Fibroblast of skin of left quadriceps (primary cell): Measurements from ENCODE around the gene RASSF10.

ENCODE experiments used
- DNase-seq, 2 experiments: peaks; one replicate each; pipeline ENCODE4 v3.0.0-alpha.2; 2013; ENCODE audit warnings: low read depth in 2 of 2

Gene RASSF10

DNA sequence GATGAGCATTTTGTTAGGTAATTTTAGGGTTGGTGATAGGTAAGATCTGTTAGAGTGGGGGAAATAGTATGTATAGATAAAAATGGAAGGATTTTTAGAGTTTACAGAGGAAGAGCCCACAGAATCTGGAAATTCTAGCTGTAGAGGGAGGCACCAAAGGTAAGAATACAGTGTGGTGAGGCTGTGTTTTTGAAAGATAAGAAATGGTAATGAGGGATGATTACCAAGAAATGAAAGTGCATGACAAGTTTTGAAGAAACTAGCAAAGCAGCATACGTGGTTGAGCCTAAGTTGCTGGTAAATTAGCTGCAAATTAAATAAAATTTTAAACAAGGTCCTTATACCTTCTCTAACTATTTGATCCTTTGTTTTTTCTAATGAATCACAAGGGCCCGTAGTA lies 14.6 kb upstream of the RASSF10 start:
- DNase-seq = no peak

DNA sequence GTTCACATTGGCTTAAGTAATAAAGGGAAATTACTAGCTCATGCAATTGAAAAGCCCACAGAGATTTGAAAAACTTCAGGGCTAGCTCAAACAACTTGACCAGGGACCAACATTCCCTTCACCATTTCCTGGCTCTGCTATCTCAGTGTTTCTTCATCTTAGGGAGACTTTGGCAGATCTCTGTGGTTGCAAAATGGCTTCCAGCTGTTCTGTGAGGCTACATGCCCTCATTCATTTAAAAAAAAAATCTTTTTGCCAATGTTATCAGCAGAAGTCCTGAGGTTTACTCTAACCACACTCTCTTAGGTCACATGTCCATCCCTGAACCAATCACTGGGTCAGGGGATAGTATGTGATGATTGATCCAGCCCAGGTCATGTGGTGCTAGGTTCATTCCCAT lies 13.9 kb upstream of the RASSF10 start:
- DNase-seq = peak; percentile 4 to 15

DNA sequence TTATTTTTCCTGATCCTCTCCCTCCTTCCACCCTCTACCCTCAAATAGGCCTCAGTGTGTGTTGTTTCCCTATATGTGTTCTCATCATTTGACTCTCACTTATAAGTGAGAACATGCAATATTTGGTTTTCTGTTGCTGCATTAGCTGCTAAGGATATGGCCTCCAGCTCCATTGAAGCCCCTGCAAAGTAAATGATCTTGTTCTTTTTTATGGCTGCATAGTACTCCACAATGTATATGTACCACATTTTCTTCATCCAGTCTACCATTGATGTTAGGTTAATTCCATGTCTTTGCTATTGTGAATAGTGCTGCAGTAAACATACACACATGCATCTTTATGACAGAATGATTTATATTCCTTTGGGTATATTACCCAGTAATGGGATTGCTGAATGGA lies 13.3 kb upstream of the RASSF10 start:
- DNase-seq = no peak

DNA sequence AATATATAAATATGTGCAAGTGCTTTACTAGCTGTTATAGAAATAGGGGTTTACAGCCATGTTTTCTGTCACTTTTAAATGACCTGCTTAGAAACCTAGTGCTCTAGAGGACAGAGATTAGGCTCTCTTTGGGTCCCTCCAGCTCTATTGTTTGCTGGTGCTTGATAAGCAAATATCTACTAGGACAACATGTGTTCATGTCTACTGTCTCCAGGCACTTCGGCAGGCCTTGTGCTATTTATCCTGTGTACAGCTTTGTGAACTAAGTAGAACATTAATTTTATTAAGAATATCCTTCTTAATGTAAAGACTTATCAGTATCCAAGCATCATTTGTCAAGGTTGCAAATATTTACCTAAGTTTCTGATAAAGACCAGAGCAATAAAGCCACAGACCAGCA lies 11.9 kb upstream of the RASSF10 start:
- DNase-seq = no peak

DNA sequence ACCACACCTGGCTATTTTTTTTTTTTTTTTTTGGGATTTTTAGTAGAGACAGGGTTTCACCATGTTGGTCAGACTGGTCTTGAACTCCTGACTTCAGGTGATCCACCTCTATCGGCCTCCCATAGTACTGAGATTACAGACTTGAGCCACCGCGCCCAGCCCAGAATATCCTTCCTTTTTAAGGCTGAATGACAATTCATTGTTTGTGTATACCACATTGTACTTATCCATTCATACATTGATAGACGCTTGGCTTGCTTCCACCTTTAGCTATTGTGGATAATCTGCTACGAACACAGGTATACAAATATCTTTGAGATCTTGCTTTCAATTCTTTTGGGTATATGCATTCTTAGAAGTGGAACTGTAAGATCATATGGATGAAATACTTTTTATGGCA lies 10.8 kb upstream of the RASSF10 start:
- no peak for DNase-seq

DNA sequence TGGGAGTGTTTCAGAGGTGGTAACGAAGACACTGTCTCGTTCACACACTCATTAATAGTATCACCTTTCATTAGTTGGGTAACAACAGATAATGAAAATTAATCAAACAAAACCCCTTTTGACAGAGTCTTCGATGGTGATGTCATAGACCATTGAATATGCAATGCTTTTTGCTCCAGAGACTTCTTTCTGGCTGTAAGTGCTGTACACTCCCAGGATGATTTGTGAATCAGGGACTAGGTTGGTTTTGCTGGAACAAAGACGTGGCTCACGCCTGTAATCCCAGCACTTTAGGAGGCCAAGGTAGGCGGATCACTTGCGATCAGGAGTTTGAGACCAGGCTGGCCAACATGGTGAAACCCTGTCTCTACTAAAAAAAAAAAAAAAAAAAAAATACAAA lies 9.5 kb upstream of the RASSF10 start:
- no peak for DNase-seq

DNA sequence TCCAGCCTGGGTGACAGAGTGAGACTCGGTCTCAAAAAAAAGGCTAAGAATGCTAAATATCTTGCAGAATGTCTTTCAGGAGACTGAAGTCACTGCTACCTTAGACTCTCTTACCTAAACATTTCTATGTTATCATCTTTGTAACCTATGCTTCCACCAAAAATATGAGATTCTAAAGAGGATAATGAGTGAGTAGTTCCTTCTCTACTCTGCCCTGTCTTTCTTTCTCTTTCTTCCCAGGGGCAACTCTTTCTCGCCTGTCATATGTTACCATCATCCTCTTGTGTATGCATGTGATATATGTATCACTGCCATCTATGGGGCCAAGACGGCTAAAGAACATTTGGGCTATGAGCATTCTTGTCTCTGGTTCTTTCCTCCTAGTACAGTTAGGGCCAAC lies 9.0 kb upstream of the RASSF10 start:
- no peak for DNase-seq

DNA sequence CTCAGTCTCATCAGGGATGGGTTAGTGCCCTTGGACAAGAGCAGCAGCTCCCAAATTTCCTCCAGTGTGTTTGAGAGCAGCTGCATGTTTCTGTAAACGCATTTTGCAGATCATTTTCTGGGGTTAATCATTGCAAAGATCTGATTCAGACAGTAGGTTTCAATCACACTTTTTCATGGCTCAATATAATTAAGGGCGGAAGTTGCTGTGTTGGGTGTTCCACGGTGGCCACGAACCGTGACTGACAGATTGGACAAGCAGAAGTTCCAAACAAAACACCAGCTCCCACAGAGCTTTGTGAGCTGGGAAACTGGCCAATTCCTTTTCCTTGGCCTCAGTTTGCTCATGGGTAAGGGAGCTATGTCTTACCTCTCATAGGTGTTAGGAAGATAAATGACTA lies 8.4 kb upstream of the RASSF10 start:
- DNase-seq = no peak

DNA sequence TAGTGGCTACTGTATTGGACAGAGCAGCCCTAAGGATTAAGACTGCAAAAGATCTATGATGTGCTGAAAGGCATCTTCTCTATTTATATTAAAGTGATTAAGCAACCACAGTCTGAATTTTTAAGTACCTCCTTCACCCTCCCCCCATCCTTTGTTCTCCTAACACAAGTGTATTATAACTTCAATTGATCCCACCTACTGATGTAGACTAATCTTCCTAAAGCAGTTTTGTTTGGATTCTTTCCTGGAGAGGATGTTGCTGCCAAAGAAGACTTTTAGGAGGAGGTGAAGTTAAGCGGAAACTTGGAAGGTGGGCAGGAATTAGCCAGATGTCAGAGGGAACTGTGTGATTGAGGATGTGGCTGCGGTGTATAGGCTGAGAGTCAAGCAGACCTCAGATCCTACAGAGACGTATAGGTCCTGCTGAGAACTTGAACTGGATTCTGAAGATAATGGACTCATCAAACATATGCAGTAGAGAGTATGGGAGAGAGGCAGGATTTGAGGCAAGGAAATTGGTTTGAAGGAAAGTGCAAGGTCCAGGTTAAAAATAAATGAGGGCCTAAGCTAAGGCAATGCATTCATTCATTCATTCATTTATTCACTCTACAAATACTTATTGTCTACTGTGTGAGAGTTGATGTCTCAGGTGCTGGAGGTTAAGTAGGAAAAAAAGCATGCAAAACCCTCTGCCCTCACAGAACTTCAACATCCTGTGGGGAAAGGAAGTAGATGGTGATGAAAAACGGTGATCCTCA lies 5.2 kb upstream of the RASSF10 start:
- peak; percentile 1 to 12 for DNase-seq

DNA sequence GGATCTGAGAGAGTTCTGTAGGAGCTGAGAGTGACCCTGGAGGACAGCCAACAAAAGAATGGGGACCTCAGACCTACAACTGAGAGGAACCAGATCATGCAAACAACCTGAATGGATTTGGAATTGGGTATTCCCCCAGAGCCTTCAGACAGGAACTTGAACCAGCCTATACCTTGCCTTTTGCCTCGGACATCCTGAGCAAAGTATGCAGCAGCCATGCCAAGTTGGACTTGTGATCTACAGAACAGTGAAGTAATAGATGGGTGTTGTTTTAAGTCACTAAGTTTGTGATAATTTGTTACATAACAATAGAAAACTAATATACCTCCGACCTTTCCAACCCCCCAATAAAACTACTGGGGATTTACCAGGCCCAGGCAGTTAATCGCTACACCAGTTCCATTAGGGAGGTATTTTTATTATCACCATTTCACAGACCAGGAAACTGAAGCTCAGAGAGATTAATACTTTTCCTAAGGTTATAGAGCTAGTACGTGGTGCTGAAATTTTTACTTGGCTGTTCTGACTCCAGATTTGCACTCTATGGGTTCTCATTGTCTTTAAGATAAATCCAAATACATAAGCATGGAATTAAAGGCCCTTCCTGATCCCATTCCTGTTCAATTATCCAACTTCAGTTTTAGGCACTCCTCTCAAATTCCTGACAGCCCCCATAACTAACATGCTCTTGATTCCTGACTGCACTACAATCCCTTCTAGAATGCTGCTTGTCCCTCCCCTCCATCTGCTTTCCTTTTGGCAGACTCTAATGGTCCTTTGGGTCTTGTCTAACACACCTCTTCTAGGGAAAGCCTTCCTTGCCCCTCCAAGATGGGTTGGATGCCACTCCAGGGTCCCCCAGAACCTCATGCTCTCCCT lies 1.7 kb upstream of the RASSF10 start:
- no peak for DNase-seq

DNA sequence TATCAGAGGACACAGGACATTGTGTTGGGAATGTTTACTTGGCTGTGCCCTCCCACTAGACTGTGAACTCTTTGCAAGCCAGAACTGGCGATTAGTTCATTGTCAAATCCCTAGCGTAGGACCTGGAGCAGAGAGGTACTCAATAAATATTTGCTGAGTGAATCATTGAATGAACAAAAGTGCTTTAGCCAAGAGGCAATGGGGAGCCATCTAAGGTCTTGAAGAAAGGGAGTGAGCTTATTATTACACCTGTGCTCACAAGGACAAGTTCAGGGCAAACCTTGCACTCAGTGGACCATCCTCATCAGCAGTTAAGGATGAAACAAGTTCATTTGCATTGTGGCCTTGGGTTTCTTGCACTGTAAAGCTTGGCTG lies 1.1 kb upstream of the RASSF10 start:
- DNase-seq = no peak

DNA sequence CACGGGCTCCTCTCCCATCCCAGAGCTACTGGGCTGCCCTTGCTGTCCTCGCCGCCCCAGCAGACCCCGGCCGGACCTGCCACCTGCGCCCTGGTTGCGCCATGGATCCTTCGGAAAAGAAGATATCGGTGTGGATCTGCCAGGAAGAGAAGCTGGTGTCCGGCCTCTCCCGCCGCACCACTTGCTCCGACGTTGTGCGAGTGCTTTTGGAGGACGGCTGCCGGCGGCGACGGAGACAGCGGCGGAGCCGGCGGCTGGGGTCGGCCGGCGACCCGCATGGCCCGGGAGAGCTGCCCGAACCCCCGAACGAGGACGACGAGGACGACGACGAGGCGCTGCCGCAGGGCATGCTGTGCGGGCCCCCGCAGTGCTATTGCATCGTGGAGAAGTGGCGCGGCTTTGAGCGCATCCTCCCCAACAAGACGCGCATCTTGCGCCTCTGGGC lies 382 bp downstream of the RASSF10 start:
- no peak for DNase-seq

DNA sequence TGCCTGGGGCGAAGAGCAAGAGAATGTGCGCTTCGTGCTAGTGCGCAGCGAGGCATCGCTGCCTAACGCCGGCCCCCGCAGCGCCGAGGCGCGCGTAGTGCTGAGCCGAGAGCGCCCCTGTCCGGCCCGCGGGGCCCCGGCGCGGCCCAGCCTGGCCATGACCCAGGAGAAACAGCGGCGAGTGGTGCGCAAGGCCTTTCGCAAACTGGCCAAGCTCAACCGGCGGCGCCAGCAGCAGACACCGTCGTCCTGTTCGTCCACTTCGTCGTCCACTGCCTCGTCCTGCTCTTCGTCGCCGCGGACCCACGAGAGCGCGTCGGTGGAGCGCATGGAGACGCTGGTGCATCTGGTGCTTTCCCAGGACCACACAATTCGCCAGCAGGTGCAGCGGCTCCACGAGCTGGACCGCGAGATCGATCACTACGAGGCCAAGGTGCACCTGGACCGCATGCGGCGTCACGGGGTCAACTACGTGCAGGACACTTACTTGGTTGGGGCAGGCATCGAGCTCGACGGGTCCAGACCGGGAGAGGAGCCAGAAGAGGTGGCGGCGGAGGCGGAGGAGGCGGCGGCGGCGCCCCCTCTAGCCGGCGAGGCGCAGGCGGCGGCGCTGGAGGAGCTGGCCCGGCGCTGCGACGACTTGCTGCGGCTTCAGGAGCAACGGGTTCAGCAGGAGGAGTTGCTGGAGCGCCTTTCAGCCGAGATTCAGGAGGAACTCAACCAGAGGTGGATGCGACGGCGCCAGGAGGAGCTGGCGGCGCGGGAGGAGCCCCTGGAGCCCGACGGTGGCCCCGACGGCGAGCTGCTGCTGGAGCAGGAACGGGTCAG lies 1.0 kb downstream of the RASSF10 start:
- DNase-seq = no peak

DNA sequence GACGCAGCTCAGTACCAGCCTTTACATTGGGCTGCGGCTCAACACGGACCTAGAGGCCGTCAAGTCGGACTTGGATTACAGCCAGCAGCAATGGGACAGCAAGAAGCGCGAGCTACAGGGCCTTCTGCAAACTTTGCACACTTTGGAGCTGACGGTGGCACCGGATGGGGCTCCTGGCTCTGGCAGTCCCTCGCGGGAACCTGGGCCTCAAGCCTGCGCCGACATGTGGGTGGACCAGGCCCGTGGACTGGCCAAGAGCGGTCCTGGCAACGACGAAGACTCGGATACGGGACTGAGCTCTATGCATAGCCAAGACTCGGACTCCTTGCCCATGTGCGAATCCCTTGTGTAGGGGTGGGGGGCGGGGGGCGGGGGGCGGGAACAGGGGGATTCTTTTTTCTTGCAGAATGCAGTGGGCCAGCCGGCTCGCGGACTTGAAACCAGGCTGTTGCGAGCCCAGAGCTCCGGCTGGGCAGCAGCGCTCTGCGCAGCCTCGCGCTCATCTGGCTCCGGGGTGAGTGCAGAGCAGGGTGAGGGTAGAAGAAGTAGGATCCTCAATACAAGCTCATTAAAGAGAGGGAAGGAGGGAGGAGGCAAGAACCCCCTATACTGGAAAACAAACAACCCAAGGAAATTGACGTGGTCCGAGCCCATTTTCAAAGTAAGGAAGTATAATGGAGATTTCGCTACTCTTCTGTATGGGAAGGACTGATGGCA lies 1.8 kb downstream of the RASSF10 start:
- DNase-seq = no peak

DNA sequence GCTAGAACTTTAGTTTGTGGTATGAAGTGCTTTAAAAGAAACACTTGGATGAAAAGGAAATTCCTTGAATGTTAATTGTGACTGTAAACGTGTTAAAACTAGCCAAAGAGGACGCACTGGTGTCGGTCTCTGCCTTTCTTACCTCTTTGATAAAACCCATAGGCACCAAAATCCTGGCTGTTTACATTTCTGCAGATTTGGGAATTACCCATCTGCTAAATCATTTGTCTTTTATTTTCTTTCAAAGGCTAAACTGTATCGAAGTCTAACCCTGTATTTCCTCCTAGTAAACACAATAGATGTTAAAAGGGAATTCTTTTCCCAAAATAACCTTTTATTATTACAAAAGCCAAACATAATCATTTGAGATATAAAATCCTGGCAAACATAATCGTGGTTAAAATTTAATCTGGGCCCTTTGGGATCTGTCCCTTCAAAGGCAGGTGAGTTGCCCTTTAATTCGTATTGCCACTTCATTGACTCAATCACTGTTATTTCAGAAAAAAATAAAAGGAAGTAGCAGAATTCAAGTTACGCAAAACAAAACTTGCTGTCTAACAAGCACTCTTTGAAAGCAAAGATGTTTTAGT lies 2.4 kb downstream of the RASSF10 start:
- DNase-seq = no peak

DNA sequence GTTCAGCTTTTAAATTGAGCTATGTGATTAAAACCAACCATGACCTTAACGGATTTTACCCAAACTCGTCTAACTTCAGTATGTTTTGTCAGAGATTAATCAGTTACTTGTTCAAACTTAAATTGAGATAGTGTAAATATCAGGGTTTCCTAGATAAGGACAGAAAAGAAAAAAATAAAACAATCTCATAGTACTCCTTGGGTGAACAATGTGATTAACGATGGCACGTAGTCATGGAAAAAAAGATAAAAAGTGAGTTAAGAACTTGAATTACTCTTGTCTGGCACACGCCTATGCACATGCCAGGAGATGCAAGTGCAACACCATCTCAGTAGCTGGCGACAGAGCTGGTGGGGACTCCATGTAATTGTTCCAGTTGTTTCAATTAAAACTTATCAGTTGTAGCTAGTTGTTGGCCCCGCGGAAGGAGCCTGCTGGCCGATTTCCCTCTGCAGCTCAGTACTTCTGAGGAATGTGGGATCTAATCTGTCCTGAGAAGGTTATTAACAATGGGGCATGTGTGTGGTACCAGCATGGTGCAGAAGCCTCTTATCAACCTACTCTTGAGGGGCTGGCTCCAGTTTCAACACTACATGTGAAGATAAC lies 3.0 kb downstream of the RASSF10 start:
- no peak for DNase-seq

DNA sequence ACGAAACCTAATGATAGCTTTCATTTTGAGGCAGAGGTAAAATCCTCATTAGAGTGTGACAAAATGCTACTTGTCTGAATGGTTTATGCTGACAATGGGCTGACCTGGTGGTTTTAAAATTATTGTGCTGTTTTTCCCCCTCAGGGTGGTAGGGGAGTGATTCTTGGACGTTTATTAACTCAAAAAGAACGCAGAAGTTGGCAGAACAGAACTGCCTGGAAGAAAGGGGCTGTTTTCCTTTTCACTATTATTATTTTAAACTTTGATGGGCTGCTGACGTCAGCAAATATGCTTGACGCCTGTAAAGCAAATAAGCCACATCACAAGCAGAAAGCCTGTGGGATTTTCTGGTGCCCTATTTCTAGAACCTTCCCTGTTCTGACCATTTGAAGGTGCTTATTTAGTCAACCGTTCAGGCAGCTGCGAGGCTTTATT lies 4.0 kb downstream of the RASSF10 start:
- no peak for DNase-seq

DNA sequence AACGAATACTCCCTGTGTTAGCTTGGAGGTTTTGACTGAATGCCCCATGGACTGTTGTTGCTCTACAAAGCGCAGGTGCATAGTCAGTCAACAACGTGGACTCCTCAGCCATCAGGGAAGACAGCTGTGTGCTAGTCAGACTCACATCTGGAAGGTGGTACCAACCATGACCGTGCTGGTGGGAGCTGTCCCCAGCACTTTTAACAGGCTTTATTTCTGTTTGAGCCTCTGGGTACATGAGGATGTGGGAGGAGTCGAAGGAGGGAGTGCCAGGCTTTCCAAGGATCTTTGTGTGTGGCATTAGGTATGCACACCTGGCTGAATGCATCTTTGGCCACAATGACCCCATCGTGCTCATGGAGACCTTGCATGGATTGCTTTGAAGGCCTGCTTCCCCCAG lies 6.6 kb downstream of the RASSF10 start:
- no peak for DNase-seq

DNA sequence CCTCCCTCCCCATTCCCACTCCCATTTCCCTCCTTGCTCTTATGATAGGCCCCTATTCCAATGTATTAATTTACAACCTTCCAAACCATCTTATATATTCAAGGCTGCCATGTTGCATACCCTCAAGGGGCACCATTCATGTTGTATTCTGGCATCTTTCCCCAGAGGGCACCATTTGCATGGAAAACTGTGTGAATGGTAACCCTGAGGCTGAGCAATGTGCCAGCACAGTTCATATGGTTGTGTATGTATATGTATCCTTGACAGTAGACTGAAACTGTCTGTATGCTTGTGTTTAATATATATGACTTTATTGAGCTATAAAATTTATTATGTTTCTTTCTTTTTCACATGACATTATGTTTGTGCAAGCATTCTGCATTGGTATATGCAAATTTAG lies 7.3 kb downstream of the RASSF10 start:
- no peak for DNase-seq

DNA sequence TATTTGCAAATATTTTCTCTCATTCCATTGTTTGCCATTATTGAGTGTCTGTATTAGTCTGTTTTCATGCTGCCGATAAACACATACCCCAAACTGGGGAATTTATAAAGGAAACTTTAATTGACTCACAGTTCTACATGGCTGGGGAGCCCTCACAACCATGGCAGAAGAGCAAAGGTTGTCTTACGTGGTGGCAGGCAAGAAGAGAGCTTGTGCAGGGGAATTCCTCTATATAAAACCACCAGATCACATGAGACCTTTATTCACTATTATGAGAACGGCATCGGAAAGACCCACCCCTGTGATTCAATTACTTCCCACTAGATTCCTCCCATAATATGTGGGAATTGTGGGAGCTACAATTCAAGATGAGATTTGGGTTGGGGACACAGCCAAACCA lies 10.2 kb downstream of the RASSF10 start:
- no peak for DNase-seq

DNA sequence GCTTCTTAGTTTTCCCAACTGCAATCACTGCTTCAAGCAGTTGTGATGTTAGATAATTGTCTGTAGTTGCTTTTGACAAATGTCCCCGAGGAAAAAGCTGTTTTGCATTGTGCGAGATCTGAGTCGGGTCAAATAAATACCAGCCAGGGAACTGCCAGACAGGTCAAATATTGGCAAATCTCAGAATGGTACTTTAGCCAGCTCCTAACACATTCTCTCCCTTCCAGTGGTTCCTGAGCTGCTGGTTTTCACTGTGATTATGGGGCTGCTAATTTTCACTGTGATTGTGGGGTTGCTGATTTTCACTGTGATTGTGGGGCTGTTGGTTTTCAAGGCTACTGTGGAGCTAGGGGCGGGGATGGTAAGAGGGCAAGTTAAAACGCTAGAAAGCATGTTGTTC lies 14.3 kb downstream of the RASSF10 start:
- no peak for DNase-seq
